Measurements from ENCODE around the gene DBN1. TPM values are rescaled to one million over a fixed set of nuclear protein-coding genes. Genes with fewer than 3 reads are reported as not detected.

The DBN1 gene
- total and polyA plus RNA-seq, 9 of the 15 experiments (the other 6 are each of a cell fraction or from before 2014, with no cell fraction given), result 0.25 to 87.2 (median 27.9) TPM

DNA sequence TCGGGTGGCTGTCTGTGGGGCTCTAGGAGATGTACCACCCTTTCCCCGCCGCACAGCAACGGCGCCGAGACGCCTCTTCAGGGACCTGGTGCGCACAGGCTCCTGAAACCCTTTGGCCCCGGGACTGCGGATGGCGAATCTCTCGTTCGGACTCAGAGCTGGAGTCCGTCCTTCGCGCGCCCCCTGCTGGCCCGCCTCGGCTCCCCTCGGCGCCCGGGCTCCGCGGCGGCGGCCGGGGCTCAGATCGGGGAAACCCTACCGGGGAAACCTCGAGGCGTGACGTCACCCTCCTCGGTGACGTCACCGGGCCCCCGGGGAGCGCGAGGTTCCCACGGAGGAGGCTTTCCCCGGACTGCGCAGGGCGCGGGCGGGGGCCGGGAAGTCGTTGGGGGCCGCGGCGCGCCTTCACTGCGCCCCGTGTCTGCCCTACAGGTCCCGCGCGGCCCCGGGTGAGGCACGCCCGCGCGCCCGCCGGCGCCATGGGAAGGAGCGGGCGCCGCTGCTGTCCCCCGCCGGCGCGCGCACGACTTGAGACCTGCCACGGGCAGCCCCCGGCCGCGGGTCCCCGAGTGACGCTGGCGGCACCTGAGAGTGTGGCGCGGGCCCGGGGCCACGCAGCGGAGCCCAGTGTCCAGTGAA, 18.9 kb downstream of the DBN1 start (continued):
- TF ChIP-seq, protein P1, sequence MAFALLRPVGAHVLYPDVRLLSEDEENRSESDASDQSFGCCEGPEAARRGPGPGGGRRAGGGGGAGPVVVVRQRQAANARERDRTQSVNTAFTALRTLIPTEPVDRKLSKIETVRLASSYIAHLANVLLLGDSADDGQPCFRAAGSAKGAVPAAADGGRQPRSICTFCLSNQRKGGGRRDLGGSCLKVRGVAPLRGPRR (CRISPR knock-in tag; IDR thresholded peaks at IDR 0.05), result no peak
- peak; percentile 16 for TF ChIP-seq TAF1 (IDR thresholded peaks at IDR 0.05; ENCODE audit: control insufficient read depth, extremely low read depth, insufficient read depth, low read length, severe bottlenecking)
- TF ChIP-seq FOSL1 (tag; conservative IDR thresholded peaks at IDR 0.05), result peak; percentile 78
- peak; percentile 51; the same call in 1 of the 2 replicates for TF ChIP-seq ZBTB7A (IDR thresholded peaks at IDR 0.05; ENCODE audit: borderline replicate concordance, control insufficient read depth, low read depth, low read length)
- TF ChIP-seq MYC (IDR thresholded peaks at IDR 0.05; ENCODE audit: low read depth, low read length), result no peak; the same call in 1 of the 2 replicates
- no peak for TF ChIP-seq MYC (CRISPR knock-in tag; IDR thresholded peaks at IDR 0.05; ENCODE audit: borderline replicate concordance, low read depth)
- no peak for TF ChIP-seq XRCC4 (IDR thresholded peaks at IDR 0.05; ENCODE audit: extremely low read depth, insufficient read depth, insufficient read length)
- no peak for TF ChIP-seq PHB (CRISPR knock-in tag; IDR thresholded peaks at IDR 0.05)
- no peak for TF ChIP-seq ZNF778 (CRISPR knock-in tag; IDR thresholded peaks at IDR 0.05)
- no peak for TF ChIP-seq PHF21A (IDR thresholded peaks at IDR 0.05; ENCODE audit: borderline replicate concordance, low read depth)
- TF ChIP-seq CBX8 (IDR thresholded peaks at IDR 0.05; ENCODE audit: borderline replicate concordance, extremely low read depth, low read depth, low read length, poor library complexity, severe bottlenecking), result no peak
- no peak for TF ChIP-seq BRCA1 (IDR thresholded peaks at IDR 0.05)
- no peak for TF ChIP-seq BRCA1 (CRISPR knock-in tag; IDR thresholded peaks at IDR 0.05)
- TF ChIP-seq, protein P2, sequence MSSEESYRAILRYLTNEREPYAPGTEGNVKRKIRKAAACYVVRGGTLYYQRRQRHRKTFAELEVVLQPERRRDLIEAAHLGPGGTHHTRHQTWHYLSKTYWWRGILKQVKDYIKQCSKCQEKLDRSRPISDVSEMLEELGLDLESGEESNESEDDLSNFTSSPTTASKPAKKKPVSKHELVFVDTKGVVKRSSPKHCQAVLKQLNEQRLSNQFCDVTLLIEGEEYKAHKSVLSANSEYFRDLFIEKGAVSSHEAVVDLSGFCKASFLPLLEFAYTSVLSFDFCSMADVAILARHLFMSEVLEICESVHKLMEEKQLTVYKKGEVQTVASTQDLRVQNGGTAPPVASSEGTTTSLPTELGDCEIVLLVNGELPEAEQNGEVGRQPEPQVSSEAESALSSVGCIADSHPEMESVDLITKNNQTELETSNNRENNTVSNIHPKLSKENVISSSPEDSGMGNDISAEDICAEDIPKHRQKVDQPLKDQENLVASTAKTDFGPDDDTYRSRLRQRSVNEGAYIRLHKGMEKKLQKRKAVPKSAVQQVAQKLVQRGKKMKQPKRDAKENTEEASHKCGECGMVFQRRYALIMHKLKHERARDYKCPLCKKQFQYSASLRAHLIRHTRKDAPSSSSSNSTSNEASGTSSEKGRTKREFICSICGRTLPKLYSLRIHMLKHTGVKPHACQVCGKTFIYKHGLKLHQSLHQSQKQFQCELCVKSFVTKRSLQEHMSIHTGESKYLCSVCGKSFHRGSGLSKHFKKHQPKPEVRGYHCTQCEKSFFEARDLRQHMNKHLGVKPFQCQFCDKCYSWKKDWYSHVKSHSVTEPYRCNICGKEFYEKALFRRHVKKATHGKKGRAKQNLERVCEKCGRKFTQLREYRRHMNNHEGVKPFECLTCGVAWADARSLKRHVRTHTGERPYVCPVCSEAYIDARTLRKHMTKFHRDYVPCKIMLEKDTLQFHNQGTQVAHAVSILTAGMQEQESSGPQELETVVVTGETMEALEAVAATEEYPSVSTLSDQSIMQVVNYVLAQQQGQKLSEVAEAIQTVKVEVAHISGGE (CRISPR knock-in tag; IDR thresholded peaks at IDR 0.05), result no peak
- TF ChIP-seq, protein P3, sequence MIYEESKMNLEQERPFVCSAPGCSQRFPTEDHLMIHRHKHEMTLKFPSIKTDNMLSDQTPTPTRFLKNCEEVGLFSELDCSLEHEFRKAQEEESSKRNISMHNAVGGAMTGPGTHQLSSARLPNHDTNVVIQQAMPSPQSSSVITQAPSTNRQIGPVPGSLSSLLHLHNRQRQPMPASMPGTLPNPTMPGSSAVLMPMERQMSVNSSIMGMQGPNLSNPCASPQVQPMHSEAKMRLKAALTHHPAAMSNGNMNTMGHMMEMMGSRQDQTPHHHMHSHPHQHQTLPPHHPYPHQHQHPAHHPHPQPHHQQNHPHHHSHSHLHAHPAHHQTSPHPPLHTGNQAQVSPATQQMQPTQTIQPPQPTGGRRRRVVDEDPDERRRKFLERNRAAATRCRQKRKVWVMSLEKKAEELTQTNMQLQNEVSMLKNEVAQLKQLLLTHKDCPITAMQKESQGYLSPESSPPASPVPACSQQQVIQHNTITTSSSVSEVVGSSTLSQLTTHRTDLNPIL (CRISPR knock-in tag; IDR thresholded peaks at IDR 0.05), result no peak
- TF ChIP-seq ZNF668 (CRISPR knock-in tag; IDR thresholded peaks at IDR 0.05), result no peak
- no peak for TF ChIP-seq HLTF (IDR thresholded peaks at IDR 0.05)
- TF ChIP-seq, protein P4, sequence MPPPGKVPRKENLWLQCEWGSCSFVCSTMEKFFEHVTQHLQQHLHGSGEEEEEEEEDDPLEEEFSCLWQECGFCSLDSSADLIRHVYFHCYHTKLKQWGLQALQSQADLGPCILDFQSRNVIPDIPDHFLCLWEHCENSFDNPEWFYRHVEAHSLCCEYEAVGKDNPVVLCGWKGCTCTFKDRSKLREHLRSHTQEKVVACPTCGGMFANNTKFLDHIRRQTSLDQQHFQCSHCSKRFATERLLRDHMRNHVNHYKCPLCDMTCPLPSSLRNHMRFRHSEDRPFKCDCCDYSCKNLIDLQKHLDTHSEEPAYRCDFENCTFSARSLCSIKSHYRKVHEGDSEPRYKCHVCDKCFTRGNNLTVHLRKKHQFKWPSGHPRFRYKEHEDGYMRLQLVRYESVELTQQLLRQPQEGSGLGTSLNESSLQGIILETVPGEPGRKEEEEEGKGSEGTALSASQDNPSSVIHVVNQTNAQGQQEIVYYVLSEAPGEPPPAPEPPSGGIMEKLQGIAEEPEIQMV (tag; conservative IDR thresholded peaks at IDR 0.05; ENCODE audit: low read depth), result no peak
- TF ChIP-seq SMAD4 (CRISPR knock-in tag; conservative IDR thresholded peaks at IDR 0.05), result peak; percentile 82
- TF ChIP-seq HNRNPLL (IDR thresholded peaks at IDR 0.05; ENCODE audit: low read depth, low read length, poor library complexity, severe bottlenecking), result no peak
- peak; percentile 35; the same call in 1 of the 2 replicates for TF ChIP-seq ZNF311 (CRISPR knock-in tag; IDR thresholded peaks at IDR 0.05)

Measured in K562 (cell line).